GM18868 (cell line): ENCODE results near the gene PTPRU.

Source experiments
- ATAC-seq: cut with Tn5 transposase; IDR thresholded peaks from one replicate; pipeline ENCODE4 v1.9.1; 2021; ENCODE audit warnings: mild to moderate bottlenecking, moderate library complexity; ENCODE audit not compliant: unreplicated experiment

Gene PTPRU

GRCh38 chr1:29327223-29327935, 91.1 kb downstream of the PTPRU start:
- no peak for ATAC-seq

GRCh38 chr1:29329022-29329775, 92.9 kb downstream of the PTPRU start:
- ATAC-seq, result no peak

- ATAC-seq, result no peak
Measured at GRCh38 chr1:29330089-29330488, 93.8 kb downstream of the PTPRU start.

GRCh38 chr1:29330856-29331255, 94.5 kb downstream of the PTPRU start:
- no peak for ATAC-seq

- ATAC-seq, result no peak
Measured at GRCh38 chr1:29331309-29331708, 95.0 kb downstream of the PTPRU start.

- no peak for ATAC-seq
Measured at GRCh38 chr1:29331729-29332128, 95.4 kb downstream of the PTPRU start.

GRCh38 chr1:29332204-29332603, 95.9 kb downstream of the PTPRU start:
- no peak for ATAC-seq

- ATAC-seq, result no peak
Measured at GRCh38 chr1:29333008-29333407, 96.7 kb downstream of the PTPRU start.

GRCh38 chr1:29335573-29335972, 99.3 kb downstream of the PTPRU start:
- ATAC-seq, result no peak

GRCh38 chr1:29338908-29339575, 102.7 kb downstream of the PTPRU start:
- ATAC-seq, result no peak

GRCh38 chr1:29341936-29342335, 105.6 kb downstream of the PTPRU start:
- ATAC-seq, result no peak

GRCh38 chr1:29342351-29342750, 106.0 kb downstream of the PTPRU start:
- ATAC-seq, result no peak

GRCh38 chr1:29342983-29343382, 106.7 kb downstream of the PTPRU start:
- ATAC-seq, result no peak

GRCh38 chr1:29343476-29343875, 107.2 kb downstream of the PTPRU start:
- no peak for ATAC-seq

GRCh38 chr1:29343908-29344307, 107.6 kb downstream of the PTPRU start:
- no peak for ATAC-seq

- no peak for ATAC-seq
Measured at GRCh38 chr1:29344336-29344735, 108.0 kb downstream of the PTPRU start.

GRCh38 chr1:29346576-29346975, 110.3 kb downstream of the PTPRU start:
- no peak for ATAC-seq

- ATAC-seq, result no peak
Measured at GRCh38 chr1:29349871-29350491, 113.7 kb downstream of the PTPRU start.

GRCh38 chr1:29352719-29353420, 116.5 kb downstream of the PTPRU start:
- ATAC-seq, result no peak

- ATAC-seq, result no peak
Measured at GRCh38 chr1:29354511-29355098, 118.3 kb downstream of the PTPRU start.
